Keratinocyte (primary cell): ENCODE results near the gene TPD52L2.

Experiments
- EZH2 ChIP-seq: IDR thresholded peaks from one replicate; pipeline ENCODE4 v1.6.1; 2012; ENCODE audit warnings: inconsistent platforms, mild to moderate bottlenecking, low read length, moderate library complexity
- TF ChIP-seq, protein P1 (sequence below), 3 experiments: IDR thresholded peaks in 1 of 3; conservative IDR thresholded peaks in 1 of 3; optimal IDR thresholded peaks in 1 of 3; 2 replicates in 2 of 3; 3 replicates in 1 of 3; pipeline versions ENCODE3 to v1.5.1; 2011; ENCODE audit warnings: low read length in 3 of 3, mild to moderate bottlenecking in 3 of 3, moderate library complexity in 2 of 3, control low read depth in 1 of 3, inconsistent platforms in 1 of 3; ENCODE audit not compliant: insufficient read depth in 2 of 3; ENCODE audit errors: extremely low read depth in 1 of 3

DNA sequence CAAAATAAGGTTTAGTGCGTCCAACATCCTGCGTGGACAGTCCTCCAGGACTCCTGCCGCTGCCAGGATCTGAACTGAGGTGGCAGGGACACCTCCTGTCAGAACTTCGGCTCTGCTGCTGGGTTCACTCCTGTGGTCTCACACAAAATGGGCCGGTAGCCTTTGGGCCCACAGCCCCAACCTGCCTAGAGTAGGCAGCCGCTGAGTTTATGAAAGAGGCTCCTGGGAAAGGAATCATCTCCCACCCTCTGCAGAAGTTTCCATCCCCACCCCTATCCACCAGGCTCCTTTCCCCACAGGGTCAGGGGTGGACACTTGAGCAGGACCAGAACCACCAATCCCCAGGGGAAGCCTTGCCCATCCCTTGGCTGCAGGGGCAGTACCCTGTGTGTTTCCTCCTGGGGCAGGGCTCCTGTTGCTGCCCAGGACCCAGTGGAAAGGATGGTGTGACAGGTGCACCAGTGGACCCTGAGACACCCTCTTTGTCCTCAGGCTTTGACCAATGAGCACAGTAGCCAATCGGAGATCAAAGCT, 5.8 kb upstream of the TPD52L2 start:
- TF ChIP-seq, protein P1, sequence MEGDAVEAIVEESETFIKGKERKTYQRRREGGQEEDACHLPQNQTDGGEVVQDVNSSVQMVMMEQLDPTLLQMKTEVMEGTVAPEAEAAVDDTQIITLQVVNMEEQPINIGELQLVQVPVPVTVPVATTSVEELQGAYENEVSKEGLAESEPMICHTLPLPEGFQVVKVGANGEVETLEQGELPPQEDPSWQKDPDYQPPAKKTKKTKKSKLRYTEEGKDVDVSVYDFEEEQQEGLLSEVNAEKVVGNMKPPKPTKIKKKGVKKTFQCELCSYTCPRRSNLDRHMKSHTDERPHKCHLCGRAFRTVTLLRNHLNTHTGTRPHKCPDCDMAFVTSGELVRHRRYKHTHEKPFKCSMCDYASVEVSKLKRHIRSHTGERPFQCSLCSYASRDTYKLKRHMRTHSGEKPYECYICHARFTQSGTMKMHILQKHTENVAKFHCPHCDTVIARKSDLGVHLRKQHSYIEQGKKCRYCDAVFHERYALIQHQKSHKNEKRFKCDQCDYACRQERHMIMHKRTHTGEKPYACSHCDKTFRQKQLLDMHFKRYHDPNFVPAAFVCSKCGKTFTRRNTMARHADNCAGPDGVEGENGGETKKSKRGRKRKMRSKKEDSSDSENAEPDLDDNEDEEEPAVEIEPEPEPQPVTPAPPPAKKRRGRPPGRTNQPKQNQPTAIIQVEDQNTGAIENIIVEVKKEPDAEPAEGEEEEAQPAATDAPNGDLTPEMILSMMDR (optimal IDR thresholded peaks at IDR 0.05 in 1 of 3, IDR thresholded peaks at IDR 0.05 in 1 of 3, conservative IDR thresholded peaks at IDR 0.05 in 1 of 3; ENCODE audit: extremely low read depth in 1 of 3, insufficient read depth in 2 of 3, low read length in 3 of 3): no peak
- no peak for TF ChIP-seq EZH2
